NCI-H1048 (cell line): ENCODE measurements around the gene SLFN12L.

Experiments used
- DNase-seq: peaks from one replicate; lab custom pipeline; 2025; lab: John Stamatoyannopoulos, UW

The SLFN12L gene

GRCh38 chr17:35432176-35433074 is 105.1 kb downstream of the SLFN12L start, which contains the start of gene SLFN12:
Gene SLFN12, minus strand, starts transcription at chr17:35432500. Its CDS starts 9,472 bp downstream, at chr17:35423028.
- DNase-seq: no peak

DNA sequence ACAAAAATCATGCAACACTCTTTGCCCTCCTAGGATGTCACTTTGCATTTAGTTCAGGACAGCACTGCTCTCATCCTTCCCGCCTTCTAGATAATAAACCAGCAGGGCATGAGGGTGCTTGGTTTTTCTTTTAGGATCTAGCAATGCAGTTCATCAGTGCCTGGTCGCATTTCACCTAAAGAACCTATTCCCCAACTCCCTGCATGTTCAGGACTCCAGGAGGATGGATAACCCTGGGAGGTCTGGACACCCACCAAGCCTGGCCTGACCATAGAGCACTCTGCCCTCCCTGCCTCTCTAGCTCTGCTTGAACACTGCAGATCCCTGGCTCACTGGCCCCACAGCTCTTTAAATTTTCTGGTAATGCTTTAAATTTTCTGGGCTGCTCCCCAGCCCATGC is 107.8 kb downstream of the SLFN12L start:
- no peak for DNase-seq

DNA sequence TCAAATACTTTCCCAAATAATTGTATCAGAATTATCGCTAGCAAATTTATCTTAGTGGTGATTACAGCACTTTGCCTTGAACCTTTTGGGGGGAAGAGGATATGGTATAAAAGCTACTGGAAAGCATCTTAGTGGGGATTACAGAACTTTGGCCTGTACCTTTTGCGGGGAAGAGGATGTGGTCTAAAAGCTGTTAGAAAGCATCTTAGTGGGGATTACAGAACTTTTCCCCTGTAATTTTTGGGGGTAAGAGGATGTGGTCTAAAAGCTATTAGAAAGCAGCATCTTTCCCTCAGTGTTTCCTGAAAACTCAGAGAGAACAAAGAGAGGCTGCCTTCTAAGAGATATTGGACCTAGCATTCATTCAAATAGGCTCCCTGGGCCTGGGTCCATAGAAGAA is 109.2 kb downstream of the SLFN12L start:
- no peak for DNase-seq

DNA sequence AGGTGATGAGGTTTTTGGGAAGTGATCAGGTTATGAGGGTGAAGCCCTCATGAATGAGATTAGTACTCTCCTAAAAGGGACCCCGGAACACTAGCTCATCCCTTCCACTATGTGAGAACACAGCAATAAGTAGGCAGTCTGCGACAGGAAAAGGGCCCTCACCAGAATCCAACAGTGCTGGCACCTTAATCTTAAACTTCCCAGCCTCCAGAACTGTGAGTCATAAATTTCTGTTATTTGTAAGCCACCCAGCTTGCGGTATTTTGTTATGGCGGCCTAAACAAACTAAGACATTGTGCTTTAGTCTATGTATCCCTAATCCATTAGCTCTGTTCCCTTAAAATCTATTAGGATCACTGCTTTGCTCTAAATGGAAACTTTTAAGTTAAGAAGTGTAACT is 113.7 kb downstream of the SLFN12L start:
- DNase-seq: no peak
